NCI-H128 (cell line): ENCODE data around the gene CCDC92B.
"Not testable (repeated sequence)": the region's sequence is repeated elsewhere in the genome, so short reads cannot be mapped to it uniquely, and the experiment has no call there.

Experiments used
- DNase-seq: peaks from one replicate; lab custom pipeline; 2025; ENCODE audit not compliant: unreplicated experiment; lab: John Stamatoyannopoulos, UW

Gene CCDC92B

DNA sequence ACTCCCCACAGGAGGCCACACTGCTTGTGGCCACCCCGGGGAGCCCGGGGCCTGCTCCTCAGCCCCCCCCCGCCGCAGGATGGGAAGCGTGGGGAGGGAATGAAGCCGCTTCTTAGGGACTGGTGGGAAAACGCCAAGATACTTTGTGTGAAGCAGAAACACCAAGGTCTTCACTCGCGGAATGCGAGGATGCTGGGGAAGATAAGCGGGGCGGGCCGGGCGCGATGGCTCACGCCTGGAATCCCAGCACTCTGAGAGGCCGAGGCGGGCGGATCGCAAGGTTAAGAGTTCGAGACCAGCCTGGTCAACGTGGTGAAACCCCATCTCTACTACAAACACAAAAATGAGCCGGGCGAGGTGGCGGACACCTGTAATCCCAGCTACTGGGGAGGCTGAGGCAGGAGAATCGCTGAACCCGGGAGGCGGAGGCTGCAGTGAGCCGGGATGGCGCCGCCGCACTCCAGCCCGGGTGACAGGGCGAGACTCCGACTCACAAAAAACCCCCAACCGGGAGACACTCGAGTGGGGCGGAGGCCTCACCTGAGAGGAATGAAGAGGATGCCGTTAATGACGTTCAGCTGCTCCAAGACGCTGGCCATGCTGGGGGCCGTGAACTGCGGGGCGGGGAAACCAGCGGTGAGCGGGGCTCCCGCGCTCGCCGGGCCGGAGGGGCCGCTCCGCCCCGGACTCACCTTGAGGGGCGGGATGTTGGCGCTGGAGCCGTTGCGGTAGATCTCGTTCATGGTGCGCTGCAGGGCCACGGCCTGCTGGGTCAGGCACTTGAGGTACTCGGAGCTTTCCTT is 58.2 kb downstream of the CCDC92B start:
- no peak for DNase-seq

GRCh38 chr17:2690165-2691068 is 59.0 kb downstream of the CCDC92B start:
- DNase-seq = no peak

GRCh38 chr17:2689411-2690164 is 59.9 kb downstream of the CCDC92B start:
- no peak for DNase-seq

DNA sequence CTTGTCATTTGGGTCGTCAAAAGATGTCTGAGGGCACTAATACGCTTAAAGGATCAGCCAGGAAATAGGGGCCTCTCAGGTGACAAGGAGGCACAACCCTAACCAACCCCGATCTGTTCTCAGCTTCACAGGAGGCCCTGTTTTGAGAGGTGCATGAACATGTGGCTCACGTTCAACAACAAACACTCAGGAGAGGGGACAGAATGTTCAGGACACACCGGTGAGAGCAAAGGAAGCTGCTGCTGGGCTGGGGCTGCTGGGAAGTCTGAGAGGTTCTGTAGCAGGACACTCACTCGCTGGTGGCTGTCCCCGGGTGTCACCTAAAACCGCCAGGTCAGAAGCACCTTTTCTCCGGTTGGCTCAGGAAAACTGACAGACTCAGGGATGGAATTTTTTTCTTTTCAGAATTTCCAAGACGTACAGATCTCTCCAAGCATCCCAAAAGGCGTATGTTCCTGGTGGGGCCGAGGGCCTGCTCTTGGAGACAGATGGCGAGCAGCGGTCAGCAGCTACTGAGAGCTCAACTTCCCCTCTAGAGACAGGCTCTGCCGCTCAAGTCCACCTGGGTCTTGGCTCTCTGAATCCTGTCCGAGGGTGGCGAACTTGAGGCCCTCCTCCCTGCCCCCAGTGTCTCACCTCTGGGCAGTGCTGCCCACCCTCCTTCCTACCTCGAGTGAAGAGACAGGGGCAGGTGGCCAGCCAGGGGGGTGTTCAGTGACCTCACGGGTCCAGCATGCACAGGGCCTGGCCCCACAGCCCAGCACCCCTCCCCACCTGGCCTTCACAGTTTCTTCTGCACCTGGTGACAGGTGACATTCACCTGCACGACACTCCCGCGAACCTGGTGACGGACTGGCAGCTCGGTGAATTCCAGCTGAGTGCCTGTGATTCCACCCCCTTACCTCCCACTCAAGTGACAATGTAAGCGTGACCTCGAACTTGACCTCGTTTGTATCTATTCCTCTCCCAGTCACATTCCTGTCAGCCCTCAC is 60.8 kb downstream of the CCDC92B start:
- DNase-seq = no peak

- no peak for DNase-seq
Measured at GRCh38 chr17:2687074-2687418, 62.4 kb downstream of the CCDC92B start.

GRCh38 chr17:2685696-2686095 is 63.8 kb downstream of the CCDC92B start:
- DNase-seq = no peak

GRCh38 chr17:2684549-2684948 is 64.9 kb downstream of the CCDC92B start:
- DNase-seq = no peak

- DNase-seq = no peak
Measured at GRCh38 chr17:2683912-2684311, 65.5 kb downstream of the CCDC92B start.

GRCh38 chr17:2682176-2682938 is 67.1 kb downstream of the CCDC92B start:
- DNase-seq = no peak

DNA sequence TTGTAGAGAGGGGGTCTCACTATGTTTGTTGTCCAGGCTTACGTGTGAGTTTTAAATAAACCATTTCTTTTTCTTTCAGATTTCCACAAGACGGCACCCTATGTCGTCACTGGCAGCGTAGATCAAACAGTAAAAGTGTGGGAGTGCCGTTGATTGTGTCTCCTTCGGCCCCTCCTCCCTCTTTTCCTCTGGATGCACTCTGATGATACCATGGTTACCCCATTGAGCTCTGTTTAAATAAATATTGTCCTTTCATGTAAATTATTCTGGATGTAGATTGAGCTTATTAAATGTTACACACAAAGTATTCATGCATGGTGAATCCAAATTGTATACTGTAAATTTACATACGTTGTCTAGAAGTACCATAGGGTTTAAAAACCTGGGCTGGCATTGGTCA is 67.8 kb downstream of the CCDC92B start:
- DNase-seq = no peak

DNA sequence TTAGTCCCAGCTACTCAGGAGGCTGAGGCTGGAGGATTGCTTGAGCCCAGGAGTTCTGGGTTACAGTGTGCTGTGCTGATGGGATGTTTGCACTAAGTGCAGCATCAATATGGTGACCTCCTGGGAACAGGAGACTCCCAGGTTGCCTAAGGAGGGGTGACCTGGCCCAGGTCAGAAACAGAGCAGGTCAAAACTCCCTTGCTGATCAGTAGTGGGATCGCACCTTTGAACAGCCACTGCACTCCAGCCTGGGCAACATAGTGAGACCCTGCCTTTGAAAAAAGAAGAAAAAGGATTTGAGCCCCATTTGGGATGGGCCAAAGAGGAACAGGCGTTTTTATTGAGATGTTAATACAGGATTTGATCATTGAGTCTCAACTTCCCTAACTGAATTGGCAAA is 68.5 kb downstream of the CCDC92B start:
- DNase-seq = no peak

- not testable (repeated sequence) for DNase-seq
Measured at GRCh38 chr17:2679247-2679646, 70.2 kb downstream of the CCDC92B start.
